ENCODE results near the gene BMAL2.

BMAL2 gene

GRCh38 chr12:27340971-27341370, 8.3 kb downstream of the BMAL2 start:
- TF ChIP-seq TAF1 (IDR thresholded peaks at IDR 0.05; ENCODE audit: low read depth), result no peak
- no peak for TF ChIP-seq EP300 (IDR thresholded peaks at IDR 0.05; ENCODE audit: borderline replicate concordance)
- TF ChIP-seq RAD21 (IDR thresholded peaks at IDR 0.05; ENCODE audit: low read depth), result no peak
- no peak for TF ChIP-seq MAX (IDR thresholded peaks at IDR 0.05)
- TF ChIP-seq REST (IDR thresholded peaks at IDR 0.05; ENCODE audit: low read depth), result no peak
- TF ChIP-seq YY1 (IDR thresholded peaks at IDR 0.05; ENCODE audit: low read depth), result no peak
- TF ChIP-seq CREB1 (IDR thresholded peaks at IDR 0.05; ENCODE audit: low read depth), result no peak
- TF ChIP-seq FOXM1 (IDR thresholded peaks at IDR 0.05; ENCODE audit: borderline replicate concordance, low read depth), result no peak
- TF ChIP-seq TEAD4 (IDR thresholded peaks at IDR 0.05), result no peak
- no peak for TF ChIP-seq ZBTB7A (IDR thresholded peaks at IDR 0.05; ENCODE audit: low read depth)
- TF ChIP-seq TCF12 (IDR thresholded peaks at IDR 0.05; ENCODE audit: low read depth), result no peak
- TF ChIP-seq NFIC (IDR thresholded peaks at IDR 0.05), result no peak
- no peak for TF ChIP-seq CEBPB (IDR thresholded peaks at IDR 0.05)
- no peak for TF ChIP-seq EGR1 (IDR thresholded peaks at IDR 0.05)
- no peak for TF ChIP-seq USF1 (IDR thresholded peaks at IDR 0.05)

- no peak for TF ChIP-seq FOXM1 (IDR thresholded peaks at IDR 0.05; ENCODE audit: borderline replicate concordance, low read depth)
- no peak for TF ChIP-seq EP300 (IDR thresholded peaks at IDR 0.05; ENCODE audit: borderline replicate concordance)
- no peak for TF ChIP-seq CEBPB (IDR thresholded peaks at IDR 0.05)
Observed at GRCh38 chr12:27342536-27342935, 9.9 kb downstream of the BMAL2 start.

GRCh38 chr12:27343255-27344000, 10.8 kb downstream of the BMAL2 start:
- TF ChIP-seq MAX (IDR thresholded peaks at IDR 0.05), result no peak
- peak; percentile 58; the same call in 1 of the 2 replicates for TF ChIP-seq TEAD4 (IDR thresholded peaks at IDR 0.05)
- TF ChIP-seq FOXM1 (IDR thresholded peaks at IDR 0.05; ENCODE audit: borderline replicate concordance, low read depth), result no peak
- TF ChIP-seq USF1 (IDR thresholded peaks at IDR 0.05), result no peak
- no peak for TF ChIP-seq REST (IDR thresholded peaks at IDR 0.05; ENCODE audit: low read depth)
- TF ChIP-seq TAF1 (IDR thresholded peaks at IDR 0.05; ENCODE audit: low read depth), result no peak
- no peak for TF ChIP-seq RAD21 (IDR thresholded peaks at IDR 0.05; ENCODE audit: low read depth)
- TF ChIP-seq EGR1 (IDR thresholded peaks at IDR 0.05), result no peak

GRCh38 chr12:27344246-27344645, 11.6 kb downstream of the BMAL2 start:
- no peak for TF ChIP-seq EGR1 (IDR thresholded peaks at IDR 0.05)
- TF ChIP-seq CEBPB (IDR thresholded peaks at IDR 0.05), result no peak

GRCh38 chr12:27344760-27345159, 12.1 kb downstream of the BMAL2 start:
- TF ChIP-seq YY1 (IDR thresholded peaks at IDR 0.05; ENCODE audit: low read depth) (no peak), REST (IDR thresholded peaks at IDR 0.05; ENCODE audit: low read depth) (no peak), TEAD4 (IDR thresholded peaks at IDR 0.05) (no peak), NFIC (IDR thresholded peaks at IDR 0.05) (no peak), CEBPB (IDR thresholded peaks at IDR 0.05) (no peak)

All from Ishikawa (cell line).